Spinal cord (tissue), 10 donors: ENCODE data around the gene NFKBIZ. TPM values are rescaled to one million over a fixed set of nuclear protein-coding genes. Genes with fewer than 3 reads are reported as not detected.
A peak's percentile ranks its signal among the peaks of the same experiment; 100 is the strongest.

Source experiments
- DNase-seq, 6 donors: peaks; one replicate each; pipeline versions ENCODE4 v3.0.0 to v3.0.0-alpha.2; 2013 to 2015; ENCODE audit warnings: low spot score in 6 of 6, low read depth in 4 of 6
- H3K27ac ChIP-seq: one replicate; pipeline ENCODE4 v1.5.1; 2013; ENCODE audit warnings: low read depth, low read length, control low read depth
- H3K27me3 ChIP-seq: one replicate; pipeline ENCODE4 v1.6.1; 2013; ENCODE audit warnings: low read length; ENCODE audit not compliant: control insufficient read depth, insufficient read depth
- H3K36me3 ChIP-seq: one replicate; pipeline ENCODE4 v1.6.1; 2013; ENCODE audit warnings: low read length; ENCODE audit not compliant: control insufficient read depth, insufficient read depth
- H3K4me1 ChIP-seq: one replicate; pipeline ENCODE4 v1.6.1; 2013; ENCODE audit warnings: low read length; ENCODE audit not compliant: control insufficient read depth, insufficient read depth
- H3K4me3 ChIP-seq: one replicate; pipeline ENCODE4 v1.5.1; 2013; ENCODE audit warnings: low read depth, low read length, control low read depth
- H3K9me3 ChIP-seq: one replicate; pipeline ENCODE4 v1.6.1; 2013; ENCODE audit warnings: low read length; ENCODE audit not compliant: control insufficient read depth, insufficient read depth
- WGBS: methylation state at CpG from one replicate; pipeline ENCODE4 v1.1.5; 2013; ENCODE audit warnings: missing lambda C conversion rate; ENCODE audit not compliant: insufficient coverage; 5-methylcytosine and 5-hydroxymethylcytosine counted together
- polyA plus RNA-seq, 2 donors: library from polyadenylated mRNA; unstranded; fragments of 120-200 nt; gene quantifications; one replicate each; pipeline ENCODE4 v1.2.1, GENCODE V29; 2013; ENCODE audit not compliant: insufficient read length in 2 of 2
- total RNA-seq, 2 donors: library from RNA; depleted of rRNA in 1 of 2; stranded (reverse); fragments of 120-200 nt in 1 of 2; fragments of >200 nt in 1 of 2; gene quantifications; one replicate each; pipeline versions ENCODE4 v1.2.3 to v1.2.4, GENCODE V29; 2013 to 2014
- donor health status: healthy.

Gene NFKBIZ
- total and polyA plus RNA-seq, 4 donors = 4.1 to 12.3 (median 8.2) TPM

- peak overlapping the region; percentile 51 for H3K4me3 ChIP-seq
- H3K27me3 ChIP-seq = peaks cover 2% of the 10 kb centered on the region
- DNase-seq = peak in 2 of 6 donors; percentile 59 to 66
- peaks cover 3% of the 10 kb centered on the region for H3K4me1 ChIP-seq
- peaks cover 6% of the 10 kb centered on the region for H3K36me3 ChIP-seq
- under 1% methylated on average over 67 of the region's 67 CpGs for WGBS
- no peaks in the 10 kb centered on the region for H3K9me3 ChIP-seq
- peak overlapping the region; percentile 52 for H3K27ac ChIP-seq
These were observed 466 bp downstream of the NFKBIZ start for GRCh38 chr3:101849714-101850245.

GRCh38 chr3:101850246-101851051 is 1.1 kb downstream of the NFKBIZ start:
- Histone ChIP-seq H3K9me3 (no peaks in the 10 kb centered on the region), H3K4me3 (peak overlapping the region; percentile 51), H3K27me3 (peaks cover 2% of the 10 kb centered on the region), H3K36me3 (peaks cover 13% of the 10 kb centered on the region), H3K27ac (peak overlapping the region; percentile 52), H3K4me1 (peaks cover 3% of the 10 kb centered on the region)
- peak in 2 of 6 donors; percentile 27 to 47 for DNase-seq
- WGBS = 3% methylated on average over 10 of the region's 19 CpGs

GRCh38 chr3:101851072-101851770 is 1.9 kb downstream of the NFKBIZ start:
- no peak overlapping the region for H3K27ac ChIP-seq
- no peak for DNase-seq
- H3K4me1 ChIP-seq = peaks cover 3% of the 10 kb centered on the region

GRCh38 chr3:101851850-101852714 is 2.8 kb downstream of the NFKBIZ start:
- Histone ChIP-seq H3K36me3 (peaks cover 18% of the 10 kb centered on the region), H3K4me1 (peaks cover 3% of the 10 kb centered on the region), H3K9me3 (no peaks in the 10 kb centered on the region), H3K4me3 (no peak overlapping the region), H3K27me3 (peaks cover 2% of the 10 kb centered on the region), H3K27ac (no peak overlapping the region)
- DNase-seq = no peak
- WGBS = 85% methylated on average over 4 of the region's 6 CpGs

More at GRCh38 chr3:101851072-101851770, 1.9 kb downstream of the NFKBIZ start:
- Histone ChIP-seq H3K9me3 (no peaks in the 10 kb centered on the region), H3K4me3 (peak overlapping the region; percentile 51), H3K36me3 (peaks cover 18% of the 10 kb centered on the region), H3K27me3 (peaks cover 2% of the 10 kb centered on the region)
- WGBS = no CpG with 5 or more reads among the region's 5 CpGs

- H3K9me3 ChIP-seq = no peaks in the 10 kb centered on the region
- DNase-seq = no peak
- H3K4me1 ChIP-seq = peaks cover 3% of the 10 kb centered on the region
- no peak overlapping the region for H3K4me3 ChIP-seq
- peaks cover 2% of the 10 kb centered on the region for H3K27me3 ChIP-seq
- H3K27ac ChIP-seq = no peak overlapping the region
- peaks cover 21% of the 10 kb centered on the region for H3K36me3 ChIP-seq
- 96% methylated on average over 4 of the region's 8 CpGs for WGBS
These were observed 3.9 kb downstream of the NFKBIZ start for GRCh38 chr3:101852983-101853840.

- no peak overlapping the region for H3K4me3 ChIP-seq
- peaks cover 25% of the 10 kb centered on the region for H3K36me3 ChIP-seq
- peaks cover 2% of the 10 kb centered on the region for H3K27me3 ChIP-seq
- 100% methylated on average over 1 of the region's 3 CpGs for WGBS
- no peaks in the 10 kb centered on the region for H3K4me1 ChIP-seq
- no peak for DNase-seq
- H3K9me3 ChIP-seq = no peaks in the 10 kb centered on the region
- no peak overlapping the region for H3K27ac ChIP-seq
These were observed 4.7 kb downstream of the NFKBIZ start for GRCh38 chr3:101853982-101854381.

GRCh38 chr3:101854608-101855304 is 5.4 kb downstream of the NFKBIZ start:
- Histone ChIP-seq H3K4me1 (no peaks in the 10 kb centered on the region), H3K36me3 (peaks cover 25% of the 10 kb centered on the region), H3K4me3 (no peak overlapping the region), H3K27me3 (peaks cover 2% of the 10 kb centered on the region), H3K27ac (no peak overlapping the region), H3K9me3 (no peaks in the 10 kb centered on the region)
- WGBS = 97% methylated on average over 2 of the region's 2 CpGs
- no peak for DNase-seq

- H3K9me3 ChIP-seq = no peaks in the 10 kb centered on the region
- H3K4me1 ChIP-seq = no peaks in the 10 kb centered on the region
- no peak for DNase-seq
- no peak overlapping the region for H3K27ac ChIP-seq
- H3K4me3 ChIP-seq = no peak overlapping the region
- WGBS = 82% methylated on average over 7 of the region's 8 CpGs
- H3K27me3 ChIP-seq = no peaks in the 10 kb centered on the region
- peaks cover 29% of the 10 kb centered on the region for H3K36me3 ChIP-seq
These were observed 8.0 kb downstream of the NFKBIZ start for GRCh38 chr3:101857301-101857741.
